ENCODE results near the gene SLC35G6. TPM values are rescaled to one million over a fixed set of nuclear protein-coding genes. Genes with fewer than 3 reads are reported as not detected.

Gene SLC35G6
- total and polyA plus RNA-seq, 4 donors: not detected

GRCh38 chr17:7530023-7530900, 49.0 kb downstream of the SLC35G6 start:
- no peak overlapping the region for H3K27ac ChIP-seq (ENCODE audit: low read depth in 1 of 2, low read length in 2 of 2)
- no peaks in the 10 kb centered on the region for H3K4me1 ChIP-seq (ENCODE audit: control insufficient read depth in 4 of 4, insufficient read depth in 4 of 4, low read length in 3 of 4)
- no peaks in the 10 kb centered on the region for H3K27me3 ChIP-seq (ENCODE audit: control insufficient read depth in 4 of 4, insufficient read depth in 4 of 4, low read length in 3 of 4)
- H3K9me3 ChIP-seq (ENCODE audit: control insufficient read depth in 4 of 4, low read length in 3 of 4): peaks cover 0 to 2% (median 0%) of the 10 kb centered on the region in 4 donors
- no peak overlapping the region for H3K4me3 ChIP-seq (ENCODE audit: low read depth in 1 of 3, low read length in 3 of 3)
- TF ChIP-seq FOXA1 (IDR thresholded peaks at IDR 0.05) (no peak), REST (IDR thresholded peaks at IDR 0.05) (no peak), SP1 (IDR thresholded peaks at IDR 0.05) (no peak), GABPA (IDR thresholded peaks at IDR 0.05 in 1 of 2, conservative IDR thresholded peaks at IDR 0.05 in 1 of 2) (no peak), RXRA (IDR thresholded peaks at IDR 0.05) (no peak), NR2F2 (IDR thresholded peaks at IDR 0.05) (no peak), EGR1 (IDR thresholded peaks at IDR 0.05; ENCODE audit: low read depth in 2 of 2) (no peak), FOXA2 (IDR thresholded peaks at IDR 0.05) (no peak), HNF4G (IDR thresholded peaks at IDR 0.05) (no peak), YY1 (IDR thresholded peaks at IDR 0.05) (no peak), HNF4A (conservative IDR thresholded peaks at IDR 0.05) (no peak), TAF1 (conservative IDR thresholded peaks at IDR 0.05) (no peak), JUND (IDR thresholded peaks at IDR 0.05) (no peak)
- TF ChIP-seq, protein P1, sequence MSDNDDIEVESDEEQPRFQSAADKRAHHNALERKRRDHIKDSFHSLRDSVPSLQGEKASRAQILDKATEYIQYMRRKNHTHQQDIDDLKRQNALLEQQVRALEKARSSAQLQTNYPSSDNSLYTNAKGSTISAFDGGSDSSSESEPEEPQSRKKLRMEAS (IDR thresholded peaks at IDR 0.05): no peak
- TF ChIP-seq, protein P2, sequence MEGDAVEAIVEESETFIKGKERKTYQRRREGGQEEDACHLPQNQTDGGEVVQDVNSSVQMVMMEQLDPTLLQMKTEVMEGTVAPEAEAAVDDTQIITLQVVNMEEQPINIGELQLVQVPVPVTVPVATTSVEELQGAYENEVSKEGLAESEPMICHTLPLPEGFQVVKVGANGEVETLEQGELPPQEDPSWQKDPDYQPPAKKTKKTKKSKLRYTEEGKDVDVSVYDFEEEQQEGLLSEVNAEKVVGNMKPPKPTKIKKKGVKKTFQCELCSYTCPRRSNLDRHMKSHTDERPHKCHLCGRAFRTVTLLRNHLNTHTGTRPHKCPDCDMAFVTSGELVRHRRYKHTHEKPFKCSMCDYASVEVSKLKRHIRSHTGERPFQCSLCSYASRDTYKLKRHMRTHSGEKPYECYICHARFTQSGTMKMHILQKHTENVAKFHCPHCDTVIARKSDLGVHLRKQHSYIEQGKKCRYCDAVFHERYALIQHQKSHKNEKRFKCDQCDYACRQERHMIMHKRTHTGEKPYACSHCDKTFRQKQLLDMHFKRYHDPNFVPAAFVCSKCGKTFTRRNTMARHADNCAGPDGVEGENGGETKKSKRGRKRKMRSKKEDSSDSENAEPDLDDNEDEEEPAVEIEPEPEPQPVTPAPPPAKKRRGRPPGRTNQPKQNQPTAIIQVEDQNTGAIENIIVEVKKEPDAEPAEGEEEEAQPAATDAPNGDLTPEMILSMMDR (IDR thresholded peaks at IDR 0.05; ENCODE audit: low read depth, low read length, missing input control): no peak
- H3K9ac ChIP-seq (ENCODE audit: low read depth in 1 of 2, low read length in 2 of 2): no peak overlapping the region
- 91% methylated on average over 6 of the region's 6 CpGs for WGBS
- no peaks in the 10 kb centered on the region for H3K36me3 ChIP-seq (ENCODE audit: control insufficient read depth in 4 of 4, insufficient read depth in 3 of 4, low read depth in 1 of 4, low read length in 3 of 4)
- no peak for DNase-seq (ENCODE audit: low spot score)

Other genes with a start within 250 kb of the SLC35G6 start
Only the 30 nearest of the 40 such genes appear.
- gene SLC2A4, start 199.7 kb upstream of the SLC35G6 start, total RNA-seq: 10 to 100 TPM in 1 of 2 donors, 1 to 10 TPM in 1; 1.2 to 10.6 TPM
- gene SLC2A4, start 199.7 kb upstream of the SLC35G6 start, polyA plus RNA-seq: 1 to 10 TPM in 1 of 2 donors, under 1 TPM in 1; 0.42 to 1.9 TPM
- gene YBX2, start 186.8 kb upstream of the SLC35G6 start, total RNA-seq: under 1 TPM; 0.61 to 0.75 TPM
- under 1 TPM; 0.33 to 0.53 TPM for gene YBX2, start 186.8 kb upstream of the SLC35G6 start, polyA plus RNA-seq
- gene EIF5A, start 173.8 kb upstream of the SLC35G6 start, total RNA-seq: 100 to 1,000 TPM; 179 to 206 TPM
- 100 to 1,000 TPM; 399 to 506 TPM for gene EIF5A, start 173.8 kb upstream of the SLC35G6 start, polyA plus RNA-seq
- gene GPS2, start 166.1 kb upstream of the SLC35G6 start, total RNA-seq: 10 to 100 TPM; 20.8 TPM
- gene GPS2, start 166.1 kb upstream of the SLC35G6 start, polyA plus RNA-seq: 10 to 100 TPM; 24.7 to 43.1 TPM
- gene NEURL4, start 152.1 kb upstream of the SLC35G6 start, total RNA-seq: 10 to 100 TPM in 1 of 2 donors, 1 to 10 TPM in 1; 8.1 to 14.2 TPM
- gene NEURL4, start 152.1 kb upstream of the SLC35G6 start, polyA plus RNA-seq: 1 to 10 TPM in 1 of 2 donors, under 1 TPM in 1; 0.76 to 6.6 TPM
- 1 to 10 TPM; 4.9 to 7.4 TPM for gene ACAP1, start 144.9 kb upstream of the SLC35G6 start, total RNA-seq
- 1 to 10 TPM; 1.1 to 4.5 TPM for gene ACAP1, start 144.9 kb upstream of the SLC35G6 start, polyA plus RNA-seq
- 1 to 10 TPM in 1 of 2 donors, under 1 TPM in 1; 0.89 to 2.0 TPM for gene KCTD11, start 129.3 kb upstream of the SLC35G6 start, total RNA-seq
- gene KCTD11, start 129.3 kb upstream of the SLC35G6 start, polyA plus RNA-seq: 1 to 10 TPM in 1 of 2 donors, under 1 TPM in 1; 0.39 to 3.5 TPM
- not detected for gene TMEM95, start 126.3 kb upstream of the SLC35G6 start, total RNA-seq
- not detected for gene TMEM95, start 126.3 kb upstream of the SLC35G6 start, polyA plus RNA-seq
- 1 to 10 TPM in 1 of 2 donors, under 1 TPM in 1; 0.05 to 3.2 TPM for gene TNK1, start 100.4 kb upstream of the SLC35G6 start, total RNA-seq
- gene TNK1, start 100.4 kb upstream of the SLC35G6 start, polyA plus RNA-seq: 1 to 10 TPM; 1.9 to 3.5 TPM
- gene PLSCR3, start 86.9 kb upstream of the SLC35G6 start, total RNA-seq: 1 to 10 TPM; 2.8 to 4.2 TPM
- 10 to 100 TPM in 1 of 2 donors, 1 to 10 TPM in 1; 4.0 to 10.9 TPM for gene PLSCR3, start 86.9 kb upstream of the SLC35G6 start, polyA plus RNA-seq
- gene TMEM256, start 77.3 kb upstream of the SLC35G6 start, total RNA-seq: 100 to 1,000 TPM in 1 of 2 donors, 10 to 100 TPM in 1; 30.0 to 130 TPM
- gene TMEM256, start 77.3 kb upstream of the SLC35G6 start, polyA plus RNA-seq: 10 to 100 TPM; 95.6 to 99.8 TPM
- 1 to 10 TPM in 1 of 2 donors, under 1 TPM in 1; 0.47 to 1.3 TPM for gene NLGN2, start 73.6 kb upstream of the SLC35G6 start, total RNA-seq
- 1 to 10 TPM in 1 of 2 donors, under 1 TPM in 1; 0.24 to 2.4 TPM for gene NLGN2, start 73.6 kb upstream of the SLC35G6 start, polyA plus RNA-seq
- gene SPEM1, start 61.1 kb upstream of the SLC35G6 start, total RNA-seq: not detected
- gene SPEM1, start 61.1 kb upstream of the SLC35G6 start, polyA plus RNA-seq: not detected
- gene SPEM2, start 55.8 kb upstream of the SLC35G6 start, total RNA-seq: not detected
- gene SPEM2, start 55.8 kb upstream of the SLC35G6 start, polyA plus RNA-seq: not detected
- gene SPEM3, start 52.6 kb upstream of the SLC35G6 start, total RNA-seq: not detected
- not detected for gene SPEM3, start 52.6 kb upstream of the SLC35G6 start, polyA plus RNA-seq
- 1 to 10 TPM; 1.6 to 2.9 TPM for gene TMEM102, start 46.0 kb upstream of the SLC35G6 start, total RNA-seq
- 1 to 10 TPM; 1.6 to 3.3 TPM for gene TMEM102, start 46.0 kb upstream of the SLC35G6 start, polyA plus RNA-seq
- gene FGF11, start 41.9 kb upstream of the SLC35G6 start, total RNA-seq: under 1 TPM; 0.19 to 0.25 TPM
- gene FGF11, start 41.9 kb upstream of the SLC35G6 start, polyA plus RNA-seq: under 1 TPM; 0.17 to 0.21 TPM
- 1 to 10 TPM; 4.2 to 7.4 TPM for gene CHRNB1, start 36.4 kb upstream of the SLC35G6 start, total RNA-seq
- gene CHRNB1, start 36.4 kb upstream of the SLC35G6 start, polyA plus RNA-seq: 10 to 100 TPM in 1 of 2 donors, 1 to 10 TPM in 1; 7.0 to 11.5 TPM
- gene ZBTB4, start 1.8 kb upstream of the SLC35G6 start, total RNA-seq: 1 to 10 TPM; 4.6 to 6.0 TPM
- gene ZBTB4, start 1.8 kb upstream of the SLC35G6 start, polyA plus RNA-seq: 1 to 10 TPM; 1.5 to 5.7 TPM
- 10 to 100 TPM; 53.5 to 54.4 TPM for gene POLR2A, start 2.9 kb downstream of the SLC35G6 start, total RNA-seq
- 10 to 100 TPM; 13.3 to 16.2 TPM for gene POLR2A, start 2.9 kb downstream of the SLC35G6 start, polyA plus RNA-seq
- 1 to 10 TPM; 4.2 to 5.7 TPM for gene TNFSF12, start 67.6 kb downstream of the SLC35G6 start, total RNA-seq
- gene TNFSF12, start 67.6 kb downstream of the SLC35G6 start, polyA plus RNA-seq: 10 to 100 TPM in 1 of 2 donors, 1 to 10 TPM in 1; 5.2 to 13.1 TPM
- gene TNFSF13, start 77.3 kb downstream of the SLC35G6 start, total RNA-seq: 1 to 10 TPM; 1.4 to 4.6 TPM
- gene TNFSF13, start 77.3 kb downstream of the SLC35G6 start, polyA plus RNA-seq: 1 to 10 TPM; 4.4 to 9.3 TPM
- 10 to 100 TPM; 21.3 to 29.2 TPM for gene SENP3, start 80.5 kb downstream of the SLC35G6 start, total RNA-seq
- gene SENP3, start 80.5 kb downstream of the SLC35G6 start, polyA plus RNA-seq: 10 to 100 TPM in 1 of 2 donors, 1 to 10 TPM in 1; 4.9 to 18.2 TPM
- gene CD68, start 98.2 kb downstream of the SLC35G6 start, total RNA-seq: 10 to 100 TPM; 15.8 to 50.4 TPM
- gene CD68, start 98.2 kb downstream of the SLC35G6 start, polyA plus RNA-seq: 10 to 100 TPM; 14.2 to 88.6 TPM
- 100 to 1,000 TPM in 1 of 2 donors, 10 to 100 TPM in 1; 71.6 to 111 TPM for gene MPDU1, start 102.4 kb downstream of the SLC35G6 start, total RNA-seq
- gene MPDU1, start 102.4 kb downstream of the SLC35G6 start, polyA plus RNA-seq: 100 to 1,000 TPM in 1 of 2 donors, 10 to 100 TPM in 1; 55.3 to 136 TPM
- gene SOX15, start 108.6 kb downstream of the SLC35G6 start, total RNA-seq: under 1 TPM in 1 of 2 donors, not detected in 1; 0.17 TPM
- under 1 TPM; 0.06 to 0.33 TPM for gene SOX15, start 108.6 kb downstream of the SLC35G6 start, polyA plus RNA-seq
- gene FXR2, start 133.5 kb downstream of the SLC35G6 start, total RNA-seq: 10 to 100 TPM; 12.4 to 18.3 TPM
- 10 to 100 TPM in 1 of 2 donors, 1 to 10 TPM in 1; 6.8 to 17.2 TPM for gene FXR2, start 133.5 kb downstream of the SLC35G6 start, polyA plus RNA-seq
- 10 to 100 TPM; 25.9 to 53.8 TPM for gene SAT2, start 146.4 kb downstream of the SLC35G6 start, total RNA-seq
- gene SAT2, start 146.4 kb downstream of the SLC35G6 start, polyA plus RNA-seq: 100 to 1,000 TPM; 158 to 181 TPM
- 10 to 100 TPM in 1 of 2 donors, 1 to 10 TPM in 1; 3.5 to 15.3 TPM for gene SHBG, start 148.7 kb downstream of the SLC35G6 start, total RNA-seq
- 10 to 100 TPM; 29.0 to 61.6 TPM for gene SHBG, start 148.7 kb downstream of the SLC35G6 start, polyA plus RNA-seq
- gene ATP1B2, start 169.5 kb downstream of the SLC35G6 start, total RNA-seq: 1 to 10 TPM in 1 of 2 donors, under 1 TPM in 1; 0.33 to 8.3 TPM
- gene ATP1B2, start 169.5 kb downstream of the SLC35G6 start, polyA plus RNA-seq: 1 to 10 TPM in 1 of 2 donors, under 1 TPM in 1; 0.53 to 3.4 TPM

Measured in liver (tissue), 9 donors.